SJCRH30 (cell line): ENCODE measurements around the gene SIGMAR1. TPM values are rescaled to one million over a fixed set of nuclear protein-coding genes. Genes with fewer than 3 reads are reported as not detected.

Source experiments
- DNase-seq, 2 experiments: peaks; one replicate each; pipeline ENCODE4 v3.0.0-alpha.2; 2015 to 2020
- H3K27ac ChIP-seq: fragments of 250-450 bp; sonication (Bioruptor Pico); 2 replicates; pipeline ENCODE4 v1.5.1; 2020; ENCODE audit warnings: mild to moderate bottlenecking, moderate library complexity
- H3K27me3 ChIP-seq: fragments of 250-450 bp; sonication (Bioruptor Pico); 2 replicates; pipeline ENCODE4 v1.5.1; 2020; ENCODE audit warnings: mild to moderate bottlenecking, moderate library complexity
- H3K36me3 ChIP-seq: fragments of 250-450 bp; sonication (Bioruptor Pico); 2 replicates; pipeline ENCODE4 v1.5.1; 2020; ENCODE audit warnings: mild to moderate bottlenecking, moderate library complexity
- H3K4me1 ChIP-seq: fragments of 250-450 bp; sonication (Bioruptor Pico); 2 replicates; pipeline ENCODE4 v1.5.1; 2020; ENCODE audit warnings: mild to moderate bottlenecking, moderate library complexity
- H3K4me3 ChIP-seq: fragments of 250-450 bp; sonication (Bioruptor Pico); 2 replicates; pipeline ENCODE4 v1.5.1; 2020; ENCODE audit warnings: mild to moderate bottlenecking, moderate library complexity
- H3K9me3 ChIP-seq: fragments of 250-450 bp; sonication (Bioruptor Pico); replicated peaks from 2 replicates; pipeline ENCODE4 v1.5.1; 2020; ENCODE audit warnings: mild to moderate bottlenecking, moderate library complexity
- total RNA-seq: library from RNA; depleted of rRNA; stranded (reverse); fragments of >200 nt; shearing (Covaris generic); gene quantifications from 2 replicates; pipeline ENCODE4 v1.2.3, GENCODE V29; 2014; rRNA removed

SIGMAR1 gene
- total RNA-seq, 1 experiment from 2014 or later = 85.3 TPM

GRCh38 chr9:34588671-34589635, 48.6 kb downstream of the SIGMAR1 start:
- Histone ChIP-seq H3K9me3 (no peaks in the 10 kb centered on the region), H3K36me3 (no peaks in the 10 kb centered on the region), H3K27ac (no peak overlapping the region), H3K4me3 (no peak overlapping the region), H3K4me1 (peaks cover 3% of the 10 kb centered on the region), H3K27me3 (0 out of 2 replicates have a peak, but pooled peaks cover 11% of the 10 kb centered on the region)
- DNase-seq = no peak

- Histone ChIP-seq H3K27me3 (0 out of 2 replicates have a peak, but pooled peaks cover 4% of the 10 kb centered on the region), H3K4me1 (no peaks in the 10 kb centered on the region), H3K27ac (no peak overlapping the region), H3K4me3 (no peak overlapping the region), H3K9me3 (no peaks in the 10 kb centered on the region), H3K36me3 (no peaks in the 10 kb centered on the region)
- no peak for DNase-seq
Measured at GRCh38 chr9:34587271-34587670, 50.3 kb downstream of the SIGMAR1 start.

- Histone ChIP-seq H3K36me3 (no peaks in the 10 kb centered on the region), H3K4me1 (no peaks in the 10 kb centered on the region), H3K9me3 (no peaks in the 10 kb centered on the region), H3K27ac (no peak overlapping the region), H3K27me3 (0 out of 2 replicates have a peak, but pooled peaks cover 4% of the 10 kb centered on the region), H3K4me3 (no peak overlapping the region)
- no peak for DNase-seq
Measured at GRCh38 chr9:34585946-34586669, 51.5 kb downstream of the SIGMAR1 start.

GRCh38 chr9:34584970-34585369, 52.6 kb downstream of the SIGMAR1 start:
- peaks cover 14% of the 10 kb centered on the region for H3K27me3 ChIP-seq
- no peaks in the 10 kb centered on the region for H3K9me3 ChIP-seq
- H3K27ac ChIP-seq = no peak overlapping the region
- no peak for DNase-seq
- no peaks in the 10 kb centered on the region for H3K4me1 ChIP-seq
- H3K4me3 ChIP-seq = no peak overlapping the region
- no peaks in the 10 kb centered on the region for H3K36me3 ChIP-seq

Other genes with a start within 250 kb of the SIGMAR1 start
- 4.7 and 4.9 TPM in 2 replicates for gene FAM219A, start 179.2 kb downstream of the SIGMAR1 start, total RNA-seq
- 0.08 and 0.28 TPM in 2 replicates for gene DNAI1, start 179.0 kb downstream of the SIGMAR1 start, total RNA-seq
- 0.25 TPM in 1 of 2 replicates, not detected in the other for gene ENHO, start 114.8 kb downstream of the SIGMAR1 start, total RNA-seq
- gene CNTFR, start 48.1 kb downstream of the SIGMAR1 start, total RNA-seq = 0.20 and 0.24 TPM in 2 replicates
- gene RPP25L, start 25.7 kb downstream of the SIGMAR1 start, total RNA-seq = 13.0 and 19.0 TPM in 2 replicates
- 58.2 and 63.6 TPM in 2 replicates for gene DCTN3, start 17.3 kb downstream of the SIGMAR1 start, total RNA-seq
- 0.13 TPM in 1 of 2 replicates, not detected in the other for gene ARID3C, start 8.7 kb downstream of the SIGMAR1 start, total RNA-seq
- 16.4 and 18.9 TPM in 2 replicates for gene GALT, start 8.9 kb upstream of the SIGMAR1 start, total RNA-seq
- gene IL11RA, start 14.4 kb upstream of the SIGMAR1 start, total RNA-seq = 3.2 TPM in 2 replicates
- gene CCL27, start 24.9 kb upstream of the SIGMAR1 start, total RNA-seq = 0.76 TPM in 1 of 2 replicates, not detected in the other
- not detected in 2 replicates for gene CCL19, start 53.5 kb upstream of the SIGMAR1 start, total RNA-seq
- gene CCL21, start 72.3 kb upstream of the SIGMAR1 start, total RNA-seq = not detected in 2 replicates